H1 (cell line): ENCODE data around the gene CD58. TPM values are rescaled to one million over a fixed set of nuclear protein-coding genes. Genes with fewer than 3 reads are reported as not detected.

ENCODE experiments used
- CTCF ChIA-PET: fragments of 300-600 bp; sonication (Branson Sonifier 250); formaldehyde crosslinking; loops from one replicate; lab custom pipeline; 2021; ENCODE audit not compliant: partially characterized antibody; lab: Charles Lee
- POLR2A ChIA-PET: fragments of 300-600 bp; sonication (Branson Sonifier 250); formaldehyde crosslinking; loops from one replicate; lab custom pipeline; 2021; ENCODE audit warnings: inconsistent platforms; ENCODE audit not compliant: partially characterized antibody; lab: Charles Lee
- DNase-seq, 2 experiments: peaks; one replicate each; pipeline versions ENCODE4 v3.0.0 to v3.0.0-alpha.2; 2010 to 2022; ENCODE audit warnings: low spot score in 2 of 2, low read depth in 1 of 2, mixed read lengths in 1 of 2
- FAIRE-seq: peaks from 2 replicates; lab custom pipeline; 2011; peaks lifted over from hg19 to GRCh38; lab: Jason Lieb, UNC
- H2AFZ ChIP-seq: 2 replicates; pipeline ENCODE4 v1.8.1; 2012; ENCODE audit warnings: low read length, inconsistent platforms
- H2AK5ac ChIP-seq: 2 replicates; pipeline ENCODE4 v1.6.1; 2013; ENCODE audit warnings: low read depth, low read length
- H2BK120ac ChIP-seq: replicated peaks from 2 replicates; pipeline ENCODE3; 2013; ENCODE audit warnings: low read depth, low read length, inconsistent platforms
- H2BK12ac ChIP-seq: 2 replicates; pipeline ENCODE4 v1.6.1; 2013; ENCODE audit warnings: low read depth, low read length
- H2BK15ac ChIP-seq: 2 replicates; pipeline ENCODE4 v1.6.1; 2013; ENCODE audit warnings: low read length
- H2BK20ac ChIP-seq: 2 replicates; pipeline ENCODE4 v1.6.1; 2013; ENCODE audit warnings: low read length
- H2BK5ac ChIP-seq: 2 replicates; pipeline ENCODE4 v1.6.1; 2013; ENCODE audit warnings: low read depth, low read length
- H3K14ac ChIP-seq: 2 replicates; pipeline ENCODE4 v1.6.1; 2013; ENCODE audit warnings: inconsistent platforms; ENCODE audit not compliant: insufficient read length
- H3K18ac ChIP-seq: 2 replicates; pipeline ENCODE4 v1.6.1; 2013; ENCODE audit warnings: low read length; ENCODE audit errors: extremely low read depth
- H3K23ac ChIP-seq: 2 replicates; pipeline ENCODE4 v1.6.1; 2013; ENCODE audit warnings: inconsistent platforms; ENCODE audit not compliant: insufficient read length
- H3K23me2 ChIP-seq: 2 replicates; pipeline ENCODE4 v1.6.1; 2013; ENCODE audit warnings: low read depth, low read length
- H3K27ac ChIP-seq: 2 replicates; pipeline ENCODE4 v1.6.1; 2011; ENCODE audit warnings: low read depth, low read length, inconsistent platforms
- H3K27me3 ChIP-seq, 4 experiments: replicated peaks in 1 of 4; 1 replicate in 1 of 4; 2 replicates in 3 of 4; pipeline versions ENCODE4 v1.6.1 to v1.8.1; 2011 to 2013; ENCODE audit warnings: low read length in 3 of 4, mild to moderate bottlenecking in 3 of 4, inconsistent platforms in 2 of 4, mixed read lengths in 2 of 4, moderate library complexity in 1 of 4; ENCODE audit not compliant: control insufficient read depth in 3 of 4, insufficient read depth in 3 of 4; ENCODE audit errors: extremely low read depth in 1 of 4
- H3K36me3 ChIP-seq, 4 experiments: 2 replicates each; pipeline versions ENCODE4 v1.6.1 to v1.8.1; 2011 to 2013; ENCODE audit warnings: mild to moderate bottlenecking in 4 of 4, low read length in 3 of 4, moderate library complexity in 2 of 4, control low read depth in 1 of 4, inconsistent platforms in 1 of 4; ENCODE audit not compliant: insufficient read depth in 4 of 4, control insufficient read depth in 2 of 4
- H3K4ac ChIP-seq: replicated peaks from 2 replicates; pipeline ENCODE3; 2013; ENCODE audit warnings: low read length, low read depth, mixed read lengths, inconsistent platforms; ENCODE audit not compliant: insufficient read length
- H3K4me1 ChIP-seq, 4 experiments: replicated peaks in 1 of 4; 1 replicate in 1 of 4; 2 replicates in 3 of 4; pipeline versions ENCODE4 v1.6.1 to v1.8.1; 2011 to 2013; ENCODE audit warnings: low read length in 3 of 4, inconsistent platforms in 2 of 4, mixed read lengths in 1 of 4; ENCODE audit not compliant: insufficient read depth in 4 of 4, control insufficient read depth in 3 of 4
- H3K4me2 ChIP-seq, 2 experiments: 2 replicates each; pipeline versions ENCODE4 v1.6.1 to v1.8.1; 2011 to 2013; ENCODE audit warnings: low read depth in 2 of 2, low read length in 2 of 2, control low read depth in 1 of 2, inconsistent platforms in 1 of 2, mild to moderate bottlenecking in 1 of 2; ENCODE audit not compliant: insufficient read depth in 1 of 2
- H3K4me3 ChIP-seq, 4 experiments: fragments of 200-600, 300-600 bp in 1 of 4; sonication (generic), shearing (Covaris generic), sonication (Bioruptor Twin) in 1 of 4; 2 replicates each; pipeline versions ENCODE4 v1.5.1 to v1.8.1; 2011 to 2016; ENCODE audit warnings: low read length in 4 of 4, low read depth in 3 of 4, control low read depth in 2 of 4, inconsistent platforms in 2 of 4, mild to moderate bottlenecking in 2 of 4, mixed read lengths in 1 of 4, moderate library complexity in 1 of 4; ENCODE audit not compliant: insufficient read depth in 2 of 4; ENCODE audit errors: extremely low read depth in 1 of 4
- H3K56ac ChIP-seq: replicated peaks from 2 replicates; pipeline ENCODE3; 2013; ENCODE audit warnings: low read depth, mild to moderate bottlenecking, mixed read lengths, low read length, inconsistent platforms; ENCODE audit not compliant: insufficient read length
- H3K79me1 ChIP-seq: 2 replicates; pipeline ENCODE4 v1.6.1; 2013; ENCODE audit warnings: low read depth, low read length, control low read depth
- H3K79me2 ChIP-seq, 2 experiments: 2 replicates each; pipeline versions ENCODE4 v1.6.1 to v1.8.1; 2012 to 2013; ENCODE audit warnings: low read length in 2 of 2, mild to moderate bottlenecking in 2 of 2, inconsistent platforms in 1 of 2; ENCODE audit not compliant: insufficient read depth in 2 of 2, control insufficient read depth in 1 of 2
- H3K9ac ChIP-seq, 4 experiments: replicated peaks in 1 of 4; 1 replicate in 1 of 4; 2 replicates in 3 of 4; pipeline versions ENCODE4 v1.6.1 to v1.8.1; 2011 to 2013; ENCODE audit warnings: low read depth in 3 of 4, low read length in 3 of 4, control low read depth in 2 of 4, mild to moderate bottlenecking in 2 of 4, moderate library complexity in 2 of 4, inconsistent platforms in 1 of 4; ENCODE audit errors: extremely low read depth in 1 of 4
- H3K9me3 ChIP-seq, 2 experiments: 2 replicates each; pipeline versions ENCODE4 v1.6.1 to v1.8.1; 2012 to 2013; ENCODE audit warnings: mild to moderate bottlenecking in 2 of 2, moderate library complexity in 2 of 2, control low read depth in 1 of 2, inconsistent platforms in 1 of 2, low read depth in 1 of 2, low read length in 1 of 2, mixed read lengths in 1 of 2; ENCODE audit not compliant: insufficient read depth in 2 of 2
- H4K20me1 ChIP-seq, 2 experiments: replicated peaks in 1 of 2; 2 replicates each; pipeline versions ENCODE3 to v1.8.1; 2011 to 2013; ENCODE audit warnings: inconsistent platforms in 2 of 2, low read length in 2 of 2, mild to moderate bottlenecking in 1 of 2; ENCODE audit not compliant: insufficient read depth in 2 of 2, control insufficient read depth in 1 of 2
- H4K5ac ChIP-seq: 2 replicates; pipeline ENCODE4 v1.6.1; 2013; ENCODE audit warnings: low read length, low read depth, mixed read lengths, inconsistent platforms; ENCODE audit not compliant: insufficient read length
- H4K8ac ChIP-seq: 2 replicates; pipeline ENCODE4 v1.8.0; 2013; ENCODE audit warnings: mild to moderate bottlenecking, moderate library complexity, low read length, inconsistent platforms; ENCODE audit not compliant: insufficient read depth; ENCODE audit errors: extremely low read depth
- H4K91ac ChIP-seq: replicated peaks from 2 replicates; pipeline ENCODE3; 2013; ENCODE audit warnings: low read length, mixed read lengths, inconsistent platforms; ENCODE audit not compliant: insufficient read length
- ASH2L ChIP-seq: fragments of 200-600, 300-600 bp; sonication (generic); IDR thresholded peaks from one replicate; pipeline ENCODE4 v1.7.1; 2017; ENCODE audit warnings: low read length
- BACH1 ChIP-seq: IDR thresholded peaks from 2 replicates; pipeline ENCODE4 v1.6.1; 2012; ENCODE audit warnings: low read length, improper control_type of control experiment
- CBX5 ChIP-seq: fragments of 300-800, 300-1000 bp; sonication (generic); IDR thresholded peaks from 2 replicates; pipeline ENCODE4 v1.7.1; 2016; ENCODE audit warnings: antibody characterized with exemption, low read length, low read depth
- CTBP2 ChIP-seq: IDR thresholded peaks from 2 replicates; pipeline ENCODE4 v1.7.0; 2011; ENCODE audit warnings: borderline replicate concordance, mild to moderate bottlenecking, moderate library complexity, mixed read lengths, low read length; ENCODE audit not compliant: insufficient read depth, insufficient read length
- EZH2 ChIP-seq: fragments of 200-600 bp; sonication (generic); IDR thresholded peaks from 2 replicates; pipeline ENCODE4 v1.7.1; 2012; ENCODE audit warnings: low read depth, mild to moderate bottlenecking, moderate library complexity, low read length, inconsistent platforms; ENCODE audit not compliant: severe bottlenecking
- HDAC6 ChIP-seq: IDR thresholded peaks from one replicate; pipeline ENCODE4 v1.7.1; 2012; ENCODE audit warnings: low read depth, mild to moderate bottlenecking, inconsistent platforms, low read length, moderate library complexity
- JUND ChIP-seq: IDR thresholded peaks from 2 replicates; pipeline ENCODE4 v1.6.1; 2011; ENCODE audit warnings: mild to moderate bottlenecking, improper control_type of control experiment, low read length
- RFX5 ChIP-seq: IDR thresholded peaks from 2 replicates; pipeline ENCODE4 v1.6.1; 2011; ENCODE audit warnings: low read depth, low read length, improper control_type of control experiment, borderline replicate concordance
- SIX5 ChIP-seq: IDR thresholded peaks from 2 replicates; pipeline ENCODE4 v1.6.1; 2011; ENCODE audit warnings: mild to moderate bottlenecking, low read depth, low read length
- TAF1 ChIP-seq: IDR thresholded peaks from 2 replicates; pipeline ENCODE4 v1.6.1; 2011; ENCODE audit warnings: mild to moderate bottlenecking, low read depth, low read length
- TCF12 ChIP-seq: IDR thresholded peaks from 2 replicates; pipeline ENCODE4 v1.6.1; 2011; ENCODE audit warnings: low read depth, mild to moderate bottlenecking, low read length
- TEAD4 ChIP-seq: IDR thresholded peaks from 2 replicates; pipeline ENCODE4 v1.6.1; 2012; ENCODE audit warnings: low read depth, low read length, inconsistent platforms, mixed read lengths
- YY1 ChIP-seq: IDR thresholded peaks from 2 replicates; pipeline ENCODE4 v1.6.1; 2011; ENCODE audit warnings: low read depth, mild to moderate bottlenecking, low read length
- WGBS, 2 experiments: shearing (Covaris generic) in 1 of 2; methylation state at CpG; one replicate each; pipeline versions ENCODE4 v1.1.6 to v1.1.7; 2013 to 2015; ENCODE audit warnings: low lambda C conversion rate in 2 of 2, mixed read lengths in 2 of 2, inconsistent platforms in 1 of 2, low coverage in 1 of 2, missing lambda C conversion rate in 1 of 2; ENCODE audit not compliant: insufficient replicate concordance in 2 of 2, insufficient coverage in 1 of 2, insufficient read length in 1 of 2; ENCODE audit errors: extremely low coverage in 1 of 2, missing lambda C conversion rate in 1 of 2; 5-methylcytosine and 5-hydroxymethylcytosine counted together
- polyA plus RNA-seq, 7 experiments: library from polyadenylated mRNA; depleted of rRNA in 3 of 7; stranded (reverse) in 5 of 7; unstranded in 2 of 7; fragments of >200 nt in 5 of 7; fragments of 200-250 nt in 2 of 7; gene quantifications; 1 replicate in 5 of 7; 2 replicates in 1 of 7; 4 replicates in 1 of 7; pipeline versions ENCODE4 v1.2.1 to v1.2.3, GENCODE V29; 2011 to 2013; ENCODE audit warnings: missing spikeins in 2 of 7, mixed read lengths in 2 of 7
- total RNA-seq: library from RNA; stranded (reverse); fragmentation: NEBNext Ultra II Directional; extraction: Animal tissue kit (Norgen Biotek cat#: 25700); gene quantifications from 2 replicates; pipeline ENCODE4 v1.2.1, GENCODE V29; 2021
- TF ChIP-seq, protein P1 (sequence below): IDR thresholded peaks from 2 replicates; pipeline ENCODE4 v1.6.1; 2012; ENCODE audit warnings: low read length, inconsistent platforms

CD58 gene
- total and polyA plus RNA-seq, 2 of the 8 experiments (the other 6 are each of a cell fraction or from before 2014, with no cell fraction given): 5.3 to 5.5 TPM

- no peak overlapping the region for H4K5ac ChIP-seq
- no peak overlapping the region for H3K4me2 ChIP-seq
- no peaks in the 10 kb centered on the region for H3K79me1 ChIP-seq
- H3K79me2 ChIP-seq: no peaks in the 10 kb centered on the region
- H3K9me3 ChIP-seq: no peaks in the 10 kb centered on the region
- no peak overlapping the region for H4K91ac ChIP-seq
- H4K8ac ChIP-seq: no peak overlapping the region
- H3K23me2 ChIP-seq: no peaks in the 10 kb centered on the region
- H3K9ac ChIP-seq: no peak overlapping the region
- H3K23ac ChIP-seq: no peak overlapping the region
- H2AK5ac ChIP-seq: no peak overlapping the region
- no peaks in the 10 kb centered on the region for H3K27me3 ChIP-seq
- H2BK5ac ChIP-seq: no peak overlapping the region
- DNase-seq: no peak
- no peaks in the 10 kb centered on the region for H4K20me1 ChIP-seq
- 87% methylated on average over 3 of the region's 4 CpGs; no CpG with 5 or more reads in 1 of the 2 experiments for WGBS, 2 experiments
- H3K56ac ChIP-seq: no peak overlapping the region
- CTCF ChIA-PET: interaction anchor here (1.5 to 7.2 kb wide), 2 partner anchors 9 to 357 kb away, joined by 10 to 116 read pairs; no protein-coding TSS in a partner anchor
- POLR2A ChIA-PET: no interaction called here
- no peak overlapping the region for H2BK20ac ChIP-seq
- FAIRE-seq: no peak
- H3K18ac ChIP-seq: no peak overlapping the region
- H3K27ac ChIP-seq: no peak overlapping the region
- H2BK12ac ChIP-seq: no peak overlapping the region
- H3K4me1 ChIP-seq: no peaks in the 10 kb centered on the region; a peak in 1 of 7 replicates
- H3K36me3 ChIP-seq: no peaks in the 10 kb centered on the region
- H2BK120ac ChIP-seq: no peak overlapping the region
- no peak overlapping the region for H3K4me3 ChIP-seq
- no peak overlapping the region for H2BK15ac ChIP-seq
- H3K14ac ChIP-seq: no peak overlapping the region
- H2AFZ ChIP-seq: no peak overlapping the region
- H3K4ac ChIP-seq: no peak overlapping the region
- TF ChIP-seq HDAC6 (no peak), ASH2L (no peak), JUND (no peak), SIX5 (no peak), BACH1 (no peak), TAF1 (no peak), YY1 (no peak), RFX5 (no peak), TEAD4 (no peak), EZH2 (no peak), CTBP2 (no peak), CBX5 (no peak), TCF12 (no peak)
- TF ChIP-seq, protein P1, sequence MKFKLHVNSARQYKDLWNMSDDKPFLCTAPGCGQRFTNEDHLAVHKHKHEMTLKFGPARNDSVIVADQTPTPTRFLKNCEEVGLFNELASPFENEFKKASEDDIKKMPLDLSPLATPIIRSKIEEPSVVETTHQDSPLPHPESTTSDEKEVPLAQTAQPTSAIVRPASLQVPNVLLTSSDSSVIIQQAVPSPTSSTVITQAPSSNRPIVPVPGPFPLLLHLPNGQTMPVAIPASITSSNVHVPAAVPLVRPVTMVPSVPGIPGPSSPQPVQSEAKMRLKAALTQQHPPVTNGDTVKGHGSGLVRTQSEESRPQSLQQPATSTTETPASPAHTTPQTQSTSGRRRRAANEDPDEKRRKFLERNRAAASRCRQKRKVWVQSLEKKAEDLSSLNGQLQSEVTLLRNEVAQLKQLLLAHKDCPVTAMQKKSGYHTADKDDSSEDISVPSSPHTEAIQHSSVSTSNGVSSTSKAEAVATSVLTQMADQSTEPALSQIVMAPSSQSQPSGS: no peak
Observed at GRCh38 chr1:116495535-116495934, 75.3 kb downstream of the CD58 start.
